Measurements from ENCODE around the gene FICD.
"Not testable (repeated sequence)": the region's sequence is repeated elsewhere in the genome, so short reads cannot be mapped to it uniquely, and the experiment has no call there.

FICD gene

GRCh38 chr12:108514973-108515814 is at the start of gene FICD:
FICD (plus strand) TSS chr12:108515277; CDS start chr12:108516973, 1,696 bp downstream.
- peak; percentile 98 for DNase-seq (ENCODE audit: low read depth)

- DNase-seq (ENCODE audit: low read depth) = no peak
Measured at GRCh38 chr12:108465417-108465816, 49.7 kb upstream of the FICD start.

GRCh38 chr12:108468196-108468968 is 46.7 kb upstream of the FICD start:
- peak; percentile 28 for DNase-seq (ENCODE audit: low read depth)

GRCh38 chr12:108473400-108474055 is 41.5 kb upstream of the FICD start:
- DNase-seq (ENCODE audit: low read depth) = no peak

GRCh38 chr12:108475396-108475795 is 39.7 kb upstream of the FICD start:
- DNase-seq (ENCODE audit: low read depth) = no peak

- no peak for DNase-seq (ENCODE audit: low read depth)
Measured at GRCh38 chr12:108477055-108477880, 37.8 kb upstream of the FICD start.

GRCh38 chr12:108477881-108478259 is 37.2 kb upstream of the FICD start:
- DNase-seq (ENCODE audit: low read depth) = no peak

GRCh38 chr12:108478611-108479206 is 36.4 kb upstream of the FICD start:
- DNase-seq (ENCODE audit: low read depth) = no peak

GRCh38 chr12:108479364-108480070 is 35.6 kb upstream of the FICD start:
- no peak for DNase-seq (ENCODE audit: low read depth)

- DNase-seq (ENCODE audit: low read depth) = peak; percentile 26
Measured at GRCh38 chr12:108482717-108483212, 32.3 kb upstream of the FICD start.

GRCh38 chr12:108483213-108484059 is 31.6 kb upstream of the FICD start:
- no peak for DNase-seq (ENCODE audit: low read depth)

GRCh38 chr12:108484431-108484830 is 30.6 kb upstream of the FICD start:
- DNase-seq (ENCODE audit: low read depth) = no peak

GRCh38 chr12:108484845-108485244 is 30.2 kb upstream of the FICD start:
- no peak for DNase-seq (ENCODE audit: low read depth)

- DNase-seq (ENCODE audit: low read depth) = not testable (repeated sequence)
Measured at GRCh38 chr12:108485371-108485770, 29.7 kb upstream of the FICD start.

- not testable (repeated sequence) for DNase-seq (ENCODE audit: low read depth)
Measured at GRCh38 chr12:108487029-108487428, 28.0 kb upstream of the FICD start.

- DNase-seq (ENCODE audit: low read depth) = no peak
Measured at GRCh38 chr12:108491256-108491655, 23.8 kb upstream of the FICD start.

- DNase-seq (ENCODE audit: low read depth) = peak; percentile 43
Measured at GRCh38 chr12:108495054-108495453, 20.0 kb upstream of the FICD start.

- no peak for DNase-seq (ENCODE audit: low read depth)
Measured at GRCh38 chr12:108495823-108496579, 19.1 kb upstream of the FICD start.

- DNase-seq (ENCODE audit: low read depth) = no peak
Measured at GRCh38 chr12:108498136-108498535, 16.9 kb upstream of the FICD start.

All from iris pigment epithelial cell (primary cell).